ENCODE results near the gene CFAP20DC.

Gene CFAP20DC

DNA sequence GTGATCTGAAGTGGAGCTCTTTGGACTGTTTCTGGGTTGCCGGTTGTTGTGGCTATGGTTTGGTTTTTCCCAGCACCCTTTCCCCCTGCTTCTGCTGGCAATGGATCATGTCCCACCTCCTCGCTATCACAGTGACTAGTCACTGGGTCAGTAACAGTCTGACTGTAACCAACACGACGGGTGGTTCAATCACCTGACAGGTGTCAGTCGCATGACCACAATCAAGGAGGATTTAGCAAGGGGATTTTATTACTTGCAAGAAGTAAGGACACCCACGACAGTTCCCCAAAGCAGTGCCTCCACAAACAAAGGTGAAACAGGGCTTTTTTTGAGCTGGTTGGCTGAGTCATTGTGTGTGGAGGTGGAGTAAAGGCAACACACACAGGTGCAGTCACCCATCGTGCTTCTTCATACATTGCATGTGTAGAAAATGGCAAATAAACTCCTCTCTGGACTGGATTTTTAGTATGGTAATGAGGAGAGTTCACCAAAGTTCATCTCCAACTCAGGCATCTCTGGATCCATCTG is 324.4 kb downstream of the CFAP20DC start:
- Histone ChIP-seq H4K20me1 (ENCODE audit: insufficient read depth, low read length) (no peaks in the 10 kb centered on the region), H3K4me1 (ENCODE audit: low read length) (no peaks in the 10 kb centered on the region), H3K9ac (ENCODE audit: low read length) (no peak overlapping the region), H3K27me3 (ENCODE audit: low read depth, low read length) (peaks cover 5% of the 10 kb centered on the region), H3K9me3 (ENCODE audit: insufficient read depth, low read length) (no peaks in the 10 kb centered on the region), H3K79me2 (ENCODE audit: low read length) (no peaks in the 10 kb centered on the region), H3K27ac (ENCODE audit: low read length) (no peak overlapping the region), H2AFZ (ENCODE audit: low read depth, low read length) (no peak overlapping the region), H3K4me3 (ENCODE audit: low read length) (no peak overlapping the region), H3K36me3 (replicated peaks; ENCODE audit: low read depth, low read length) (no peaks in the 10 kb centered on the region), H3K4me2 (ENCODE audit: low read length) (no peak overlapping the region)
- TF ChIP-seq, protein P1, sequence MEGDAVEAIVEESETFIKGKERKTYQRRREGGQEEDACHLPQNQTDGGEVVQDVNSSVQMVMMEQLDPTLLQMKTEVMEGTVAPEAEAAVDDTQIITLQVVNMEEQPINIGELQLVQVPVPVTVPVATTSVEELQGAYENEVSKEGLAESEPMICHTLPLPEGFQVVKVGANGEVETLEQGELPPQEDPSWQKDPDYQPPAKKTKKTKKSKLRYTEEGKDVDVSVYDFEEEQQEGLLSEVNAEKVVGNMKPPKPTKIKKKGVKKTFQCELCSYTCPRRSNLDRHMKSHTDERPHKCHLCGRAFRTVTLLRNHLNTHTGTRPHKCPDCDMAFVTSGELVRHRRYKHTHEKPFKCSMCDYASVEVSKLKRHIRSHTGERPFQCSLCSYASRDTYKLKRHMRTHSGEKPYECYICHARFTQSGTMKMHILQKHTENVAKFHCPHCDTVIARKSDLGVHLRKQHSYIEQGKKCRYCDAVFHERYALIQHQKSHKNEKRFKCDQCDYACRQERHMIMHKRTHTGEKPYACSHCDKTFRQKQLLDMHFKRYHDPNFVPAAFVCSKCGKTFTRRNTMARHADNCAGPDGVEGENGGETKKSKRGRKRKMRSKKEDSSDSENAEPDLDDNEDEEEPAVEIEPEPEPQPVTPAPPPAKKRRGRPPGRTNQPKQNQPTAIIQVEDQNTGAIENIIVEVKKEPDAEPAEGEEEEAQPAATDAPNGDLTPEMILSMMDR (IDR thresholded peaks at IDR 0.05; ENCODE audit: low read depth, low read length), result no peak
- no peak for TF ChIP-seq EZH2phosphoT487 (IDR thresholded peaks at IDR 0.05; ENCODE audit: low read depth)

DNA sequence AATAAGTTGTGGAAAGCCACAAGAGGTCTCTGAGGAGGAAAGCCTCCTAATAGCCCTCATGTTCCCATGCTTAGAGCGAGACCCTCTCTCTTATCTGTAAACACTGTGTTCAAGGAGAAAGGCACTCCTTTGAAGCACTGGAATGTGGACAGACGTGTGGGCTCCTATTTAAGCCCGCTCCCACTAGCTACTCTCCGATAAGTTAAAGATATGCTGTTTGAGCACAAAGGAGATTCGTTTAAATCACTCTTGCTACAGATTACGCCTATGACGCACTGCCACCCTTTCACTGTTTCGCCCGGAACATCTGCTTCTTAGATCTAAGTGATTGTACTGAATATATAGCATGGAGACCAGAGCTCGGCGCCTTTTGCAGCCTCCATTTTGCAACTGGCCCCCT is 325.5 kb downstream of the CFAP20DC start:
- Histone ChIP-seq H3K4me2 (ENCODE audit: low read length) (no peak overlapping the region), H3K9me3 (ENCODE audit: insufficient read depth, low read length) (no peaks in the 10 kb centered on the region), H3K36me3 (replicated peaks; ENCODE audit: low read depth, low read length) (no peaks in the 10 kb centered on the region), H3K27ac (ENCODE audit: low read length) (no peak overlapping the region), H2AFZ (ENCODE audit: low read depth, low read length) (no peak overlapping the region), H3K4me3 (ENCODE audit: low read length) (no peak overlapping the region), H3K79me2 (ENCODE audit: low read length) (no peaks in the 10 kb centered on the region), H3K4me1 (ENCODE audit: low read length) (no peaks in the 10 kb centered on the region), H4K20me1 (ENCODE audit: insufficient read depth, low read length) (no peaks in the 10 kb centered on the region), H3K27me3 (ENCODE audit: low read depth, low read length) (peaks cover 5% of the 10 kb centered on the region), H3K9ac (ENCODE audit: low read length) (no peak overlapping the region)
- no peak for TF ChIP-seq EZH2phosphoT487 (IDR thresholded peaks at IDR 0.05; ENCODE audit: low read depth)
- TF ChIP-seq, protein P1 (IDR thresholded peaks at IDR 0.05; ENCODE audit: low read depth, low read length), result no peak

DNA sequence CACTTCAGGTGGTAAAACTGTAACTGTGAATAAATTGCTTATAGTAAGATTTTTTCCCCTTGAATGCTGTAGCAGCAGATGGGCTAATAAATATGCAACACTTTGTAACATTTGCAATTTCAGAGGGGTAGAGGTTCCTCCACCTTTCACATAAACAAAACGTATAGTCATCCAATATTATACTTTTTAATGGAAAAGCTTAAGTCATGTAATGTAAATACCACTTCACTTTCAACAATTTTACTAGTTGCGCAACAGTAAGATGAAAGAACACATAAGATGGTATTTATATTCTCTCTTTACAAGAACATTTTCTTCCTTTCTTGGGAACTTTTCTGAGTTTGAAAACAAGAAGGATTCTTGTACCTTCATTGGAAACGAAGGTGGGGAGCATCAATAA is 326.7 kb downstream of the CFAP20DC start:
- TF ChIP-seq EZH2phosphoT487 (IDR thresholded peaks at IDR 0.05; ENCODE audit: low read depth), result no peak
- TF ChIP-seq, protein P1 (IDR thresholded peaks at IDR 0.05; ENCODE audit: low read depth, low read length), result no peak
- no peak overlapping the region for H3K9ac ChIP-seq (ENCODE audit: low read length)

DNA sequence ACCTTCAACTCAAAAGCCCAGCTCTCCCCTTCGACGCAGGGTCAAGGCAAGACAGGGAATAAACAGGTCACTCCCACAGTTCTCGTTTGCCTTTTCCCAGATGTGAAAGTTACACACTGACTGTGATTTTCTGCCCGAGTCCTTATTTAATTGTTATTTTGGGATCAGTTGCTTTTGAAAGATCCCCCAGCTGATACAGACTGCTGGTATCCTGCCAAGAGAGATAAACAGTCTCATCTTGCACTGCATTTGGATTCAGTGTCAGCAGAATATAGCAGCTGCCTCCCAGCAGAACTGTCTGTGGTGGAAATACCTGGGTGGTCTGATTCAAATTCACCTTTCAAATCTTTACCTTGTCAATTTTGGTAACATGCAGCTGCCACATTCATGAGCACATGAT is 327.3 kb downstream of the CFAP20DC start:
- H4K20me1 ChIP-seq (ENCODE audit: insufficient read depth, low read length), result no peaks in the 10 kb centered on the region
- no peaks in the 10 kb centered on the region for H3K4me1 ChIP-seq (ENCODE audit: low read length)
- H3K9me3 ChIP-seq (ENCODE audit: insufficient read depth, low read length), result no peaks in the 10 kb centered on the region
- no peak overlapping the region for H3K27ac ChIP-seq (ENCODE audit: low read length)
- H3K9ac ChIP-seq (ENCODE audit: low read length), result no peak overlapping the region
- TF ChIP-seq EZH2phosphoT487 (IDR thresholded peaks at IDR 0.05; ENCODE audit: low read depth), result no peak
- TF ChIP-seq, protein P1 (IDR thresholded peaks at IDR 0.05; ENCODE audit: low read depth, low read length), result no peak
- no peaks in the 10 kb centered on the region for H3K79me2 ChIP-seq (ENCODE audit: low read length)
- H2AFZ ChIP-seq (ENCODE audit: low read depth, low read length), result no peak overlapping the region
- H3K27me3 ChIP-seq (ENCODE audit: low read depth, low read length), result peaks cover 5% of the 10 kb centered on the region
- H3K4me2 ChIP-seq (ENCODE audit: low read length), result no peak overlapping the region
- no peak overlapping the region for H3K4me3 ChIP-seq (ENCODE audit: low read length)
- no peaks in the 10 kb centered on the region for H3K36me3 ChIP-seq (replicated peaks; ENCODE audit: low read depth, low read length)

More for the DNA sequence above, 326.7 kb downstream of the CFAP20DC start:
- Histone ChIP-seq H3K4me3 (ENCODE audit: low read length) (no peak overlapping the region), H2AFZ (ENCODE audit: low read depth, low read length) (no peak overlapping the region), H3K4me1 (ENCODE audit: low read length) (no peaks in the 10 kb centered on the region), H3K27ac (ENCODE audit: low read length) (no peak overlapping the region), H3K4me2 (ENCODE audit: low read length) (no peak overlapping the region), H3K9me3 (ENCODE audit: insufficient read depth, low read length) (no peaks in the 10 kb centered on the region), H3K27me3 (ENCODE audit: low read depth, low read length) (peaks cover 5% of the 10 kb centered on the region), H3K79me2 (ENCODE audit: low read length) (no peaks in the 10 kb centered on the region), H3K36me3 (replicated peaks; ENCODE audit: low read depth, low read length) (no peaks in the 10 kb centered on the region), H4K20me1 (ENCODE audit: insufficient read depth, low read length) (no peaks in the 10 kb centered on the region)

All from OCI-LY3 (cell line).